HepG2 (cell line): ENCODE data around the gene DDX31. TPM values are rescaled to one million over a fixed set of nuclear protein-coding genes. Genes with fewer than 3 reads are reported as not detected.

Experiments
- ATAC-seq: fragments of 200-7000 bp; cut with Tn5 transposase; 3 replicates; pipeline ENCODE4 v1.9.1; 2020; ENCODE audit warnings: mild to moderate bottlenecking, moderate library complexity
- BruUV-seq: library from RNA; stranded (reverse); fragments of 400-500 nt; replicated peaks from 2 replicates; lab custom pipeline; 2021; lab: Mats Ljungman, UMichigan
- CTCF ChIA-PET: fragments of 300-600 bp; formaldehyde crosslinking; extraction: SDS; loops from one replicate; lab custom pipeline; 2021; ENCODE audit warnings: low total read pairs, inconsistent platforms, low intra/inter-chr PET ratio; lab: Yijun Ruan, JAX
- POLR2A ChIA-PET: fragments of 350-600 bp; sonication (Branson Sonifier 250); formaldehyde crosslinking; loops from one replicate; lab custom pipeline; 2020; ENCODE audit warnings: antibody characterized with exemption, inconsistent platforms; lab: Yijun Ruan, JAX
- DNase-seq: peaks from one replicate; pipeline ENCODE4 v3.0.0-alpha.2; 2015; ENCODE audit warnings: low spot score
- FAIRE-seq: peaks from 3 replicates; lab custom pipeline; 2011; peaks lifted over from hg19 to GRCh38; lab: Jason Lieb, UNC
- H2AFZ ChIP-seq: one replicate; pipeline ENCODE4 v1.6.1; 2011; ENCODE audit warnings: low read length, inconsistent platforms
- H3K27ac ChIP-seq: fragments of 300-600 bp; 3 replicates; pipeline ENCODE4 v1.8.0; 2011; ENCODE audit warnings: mixed run types, mild to moderate bottlenecking, mixed read lengths, low read length, inconsistent platforms; ENCODE audit not compliant: insufficient read depth; ENCODE audit errors: extremely low read length
- H3K27me3 ChIP-seq, 2 experiments: fragments of 200-600 bp in 1 of 2; 2 replicates in 1 of 2; 3 replicates in 1 of 2; pipeline versions ENCODE4 v1.6.0 to v1.8.0; 2011; ENCODE audit warnings: low read length in 2 of 2, mild to moderate bottlenecking in 2 of 2, moderate library complexity in 2 of 2, inconsistent platforms in 1 of 2; ENCODE audit not compliant: insufficient read depth in 2 of 2, control insufficient read depth in 1 of 2
- H3K36me3 ChIP-seq, 2 experiments: fragments of 200-600 bp in 1 of 2; replicated peaks in 1 of 2; 2 replicates in 1 of 2; 3 replicates in 1 of 2; pipeline versions ENCODE4 v1.5.1 to v1.8.0; 2011; ENCODE audit warnings: low read length in 2 of 2, inconsistent platforms in 1 of 2; ENCODE audit not compliant: insufficient read depth in 2 of 2, control insufficient read depth in 1 of 2
- H3K4me1 ChIP-seq: 2 replicates; pipeline ENCODE4 v1.5.1; 2012; ENCODE audit warnings: low read length, inconsistent platforms; ENCODE audit not compliant: insufficient read depth
- H3K4me2 ChIP-seq: 2 replicates; pipeline ENCODE4 v1.6.0; 2011; ENCODE audit warnings: low read depth, low read length, inconsistent platforms
- H3K4me3 ChIP-seq, 3 experiments: fragments of 200-600 bp in 1 of 3; sonication (generic), shearing (Covaris generic) in 1 of 3; replicated peaks in 1 of 3; 2 replicates each; pipeline ENCODE4 v1.5.1; 2011 to 2016; ENCODE audit warnings: low read length in 3 of 3, inconsistent platforms in 2 of 3, low read depth in 2 of 3, mild to moderate bottlenecking in 2 of 3, control low read depth in 1 of 3, mixed read lengths in 1 of 3; ENCODE audit not compliant: insufficient read depth in 1 of 3
- H3K79me2 ChIP-seq: one replicate; pipeline ENCODE4 v1.6.1; 2011; ENCODE audit warnings: low read length, inconsistent platforms; ENCODE audit not compliant: insufficient read depth
- H3K9ac ChIP-seq: 2 replicates; pipeline ENCODE4 v1.6.0; 2011; ENCODE audit warnings: mild to moderate bottlenecking, low read depth, low read length, inconsistent platforms; ENCODE audit not compliant: insufficient read depth
- H3K9me3 ChIP-seq: 2 replicates; pipeline ENCODE4 v1.5.1; 2012; ENCODE audit warnings: mild to moderate bottlenecking, low read length
- H4K20me1 ChIP-seq: 2 replicates; pipeline ENCODE4 v1.6.0; 2011; ENCODE audit warnings: inconsistent platforms, mild to moderate bottlenecking, low read length, moderate library complexity; ENCODE audit not compliant: insufficient read depth
- ATF7 ChIP-seq, 2 experiments: fragments of 450-650 bp in 1 of 2; sonication (generic) in 1 of 2; formaldehyde crosslinking in 1 of 2; IDR thresholded peaks; 2 replicates each; pipeline versions ENCODE4 v1.4.0 to v1.6.1; 2016 to 2020; ENCODE audit warnings: antibody characterized with exemption in 1 of 2, mild to moderate bottlenecking in 1 of 2, missing genetic modification reagents in 1 of 2
- CREB1 ChIP-seq, 2 experiments: fragments of 450-650 bp in 1 of 2; IDR thresholded peaks; 2 replicates each; pipeline ENCODE4 v1.6.1; 2016 to 2017; ENCODE audit warnings: control low read depth in 1 of 2, mild to moderate bottlenecking in 1 of 2, missing compliant biosample characterization in 1 of 2, missing genetic modification characterization in 1 of 2
- FOSL2 ChIP-seq: sonication (generic); formaldehyde crosslinking; IDR thresholded peaks from 2 replicates; pipeline ENCODE4 v1.4.0; 2020; ENCODE audit warnings: missing genetic modification reagents
- HHEX ChIP-seq: IDR thresholded peaks from 2 replicates; pipeline ENCODE4 v1.6.1; 2016; ENCODE audit warnings: control low read depth
- HOXA3 ChIP-seq: sonication (generic); formaldehyde crosslinking; IDR thresholded peaks from 2 replicates; pipeline ENCODE4 v1.5.0; 2020; ENCODE audit warnings: missing genetic modification reagents
- MZF1 ChIP-seq: sonication (generic); formaldehyde crosslinking; IDR thresholded peaks from 2 replicates; pipeline ENCODE4 v1.8.1; 2023; ENCODE audit warnings: mild to moderate bottlenecking, missing genetic modification reagents, borderline replicate concordance
- STAT5B ChIP-seq: sonication (generic); formaldehyde crosslinking; IDR thresholded peaks from 2 replicates; pipeline ENCODE4 v1.4.0; 2020; ENCODE audit warnings: missing genetic modification reagents
- TEAD3 ChIP-seq: optimal IDR thresholded peaks from 2 replicates; pipeline ENCODE3; 2016; ENCODE audit warnings: borderline replicate concordance
- YY1 ChIP-seq: IDR thresholded peaks from 2 replicates; pipeline ENCODE4 v1.6.1; 2011; ENCODE audit warnings: low read length, low read depth, moderate library complexity, mild to moderate bottlenecking; ENCODE audit not compliant: insufficient read depth, insufficient replicate concordance
- ZBTB7B ChIP-seq: sonication (generic); formaldehyde crosslinking; IDR thresholded peaks from 2 replicates; pipeline ENCODE4 v1.4.0; 2020; ENCODE audit warnings: missing genetic modification reagents
- ZFP62 ChIP-seq: sonication (generic); formaldehyde crosslinking; IDR thresholded peaks from 2 replicates; pipeline ENCODE4 v1.4.0; 2020; ENCODE audit warnings: missing genetic modification reagents
- ZSCAN20 ChIP-seq: sonication (generic); formaldehyde crosslinking; IDR thresholded peaks from 2 replicates; pipeline ENCODE4 v1.4.0; 2020; ENCODE audit warnings: missing genetic modification reagents, mild to moderate bottlenecking, borderline replicate concordance
- WGBS: methylation state at CpG from one replicate; pipeline ENCODE4 v1.1.6; 2017; ENCODE audit warnings: low lambda C conversion rate; 5-methylcytosine and 5-hydroxymethylcytosine counted together
- in situ Hi-C: cut with HindIII; loops from 2 replicates; pipeline ENCODE4 v1.10.0; 2017; ENCODE audit warnings: low pct_unique_long_range_greater_than_20kb; ENCODE audit not compliant: extremely low pct_ligation_motif_present
- intact Hi-C: fragments of 100-400 bp; cut with micrococcal nuclease; formaldehyde crosslinking; loops from one replicate; pipeline ENCODE4 v1.10.0; 2022; ENCODE audit not compliant: unreplicated experiment
- polyA plus RNA-seq, 8 experiments: library from polyadenylated mRNA; depleted of rRNA in 3 of 8; stranded (reverse) in 7 of 8; unstranded in 1 of 8; fragments of >200 nt; fragmentation: Illumina TruSeq in 4 of 8; extraction: Trizol in 4 of 8; gene quantifications; 2 replicates each; pipeline versions ENCODE4 v1.2.1 to v1.2.3, GENCODE V29; 2011 to 2016; ENCODE audit warnings: low read depth in 4 of 8, missing spikeins in 1 of 8, mixed read lengths in 1 of 8; ENCODE audit not compliant: insufficient read depth in 1 of 8
- total RNA-seq, 5 experiments: library from RNA; depleted of rRNA; stranded (reverse); fragments of >200 nt; fragmentation: Illumina TruSeq; extraction: Trizol; gene quantifications; 2 replicates each; pipeline ENCODE4 v1.2.3, GENCODE V29; 2016; ENCODE audit warnings: low read depth in 1 of 5
- TF ChIP-seq, protein P1 (sequence below): sonication (generic); formaldehyde crosslinking; IDR thresholded peaks from 2 replicates; pipeline ENCODE4 v1.5.1; 2020; ENCODE audit warnings: mild to moderate bottlenecking, moderate library complexity, missing genetic modification reagents

DDX31 gene
- total and polyA plus RNA-seq, 2 of the 13 experiments (the other 11 are each of a cell fraction or from before 2014, with no cell fraction given): 11.4 to 16.3 TPM

DNA sequence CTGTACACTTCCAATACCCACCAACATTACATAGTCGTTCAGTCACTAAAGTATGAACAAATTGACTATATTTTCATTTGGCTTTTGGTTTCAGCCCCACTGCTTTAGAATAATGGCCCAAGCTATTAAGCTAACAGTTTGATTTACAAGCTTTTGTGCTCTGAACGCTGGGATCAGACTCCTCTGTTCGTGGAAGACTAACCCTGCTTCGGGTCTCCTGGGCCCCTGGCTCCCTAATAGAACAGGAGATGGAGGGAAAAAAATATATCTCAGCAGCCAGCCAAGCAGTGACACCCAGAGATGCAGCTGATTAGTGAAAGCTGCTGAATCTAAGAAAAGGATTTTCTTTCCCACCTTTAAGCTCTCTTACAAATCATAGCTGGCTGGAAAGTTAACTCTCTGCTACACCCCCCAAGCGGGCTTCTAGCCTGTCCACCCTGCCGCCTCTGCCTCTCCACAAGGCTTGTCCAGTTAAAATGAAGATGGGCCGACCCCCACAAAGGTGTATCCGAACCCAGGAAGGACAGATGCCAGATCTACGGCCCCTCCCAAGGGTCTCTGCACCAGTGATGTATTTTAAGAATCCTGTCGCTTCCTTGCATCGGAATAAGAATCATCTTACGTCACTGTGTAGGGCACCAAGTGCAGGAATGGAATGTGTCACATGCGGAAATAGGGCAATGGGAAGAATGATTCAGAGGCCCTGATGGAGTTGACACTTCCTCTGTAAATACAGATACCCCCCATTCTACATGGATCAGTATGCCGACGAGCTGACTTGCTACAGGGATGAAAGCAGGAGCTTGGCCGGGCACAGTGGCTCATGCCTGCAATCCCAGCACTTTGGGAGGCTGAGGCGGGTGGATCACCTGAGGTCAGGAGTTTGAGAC is 120.8 kb downstream of the DDX31 start:
- no peaks in the 10 kb centered on the region for H3K79me2 ChIP-seq
- H3K9ac ChIP-seq: no peak overlapping the region
- in situ Hi-C loops (no loop called here), intact Hi-C loops (no loop called here)
- no peaks in the 10 kb centered on the region for H4K20me1 ChIP-seq
- H3K27ac ChIP-seq: no peak overlapping the region
- 8% methylated on average over 17 of the region's 17 CpGs for WGBS
- no peak overlapping the region for H3K4me3 ChIP-seq
- POLR2A ChIA-PET: no interaction called here
- H3K9me3 ChIP-seq: no peaks in the 10 kb centered on the region
- H3K36me3 ChIP-seq: no peaks in the 10 kb centered on the region
- no peak for ATAC-seq
- BruUV-seq: no TSS peak
- peaks cover 8% of the 10 kb centered on the region; the same call in 1 of the 2 replicates for H3K4me1 ChIP-seq
- TF ChIP-seq ZFP62 (CRISPR knock-in tag): no peak
- TF ChIP-seq STAT5B: no peak
- TF ChIP-seq, protein P1, sequence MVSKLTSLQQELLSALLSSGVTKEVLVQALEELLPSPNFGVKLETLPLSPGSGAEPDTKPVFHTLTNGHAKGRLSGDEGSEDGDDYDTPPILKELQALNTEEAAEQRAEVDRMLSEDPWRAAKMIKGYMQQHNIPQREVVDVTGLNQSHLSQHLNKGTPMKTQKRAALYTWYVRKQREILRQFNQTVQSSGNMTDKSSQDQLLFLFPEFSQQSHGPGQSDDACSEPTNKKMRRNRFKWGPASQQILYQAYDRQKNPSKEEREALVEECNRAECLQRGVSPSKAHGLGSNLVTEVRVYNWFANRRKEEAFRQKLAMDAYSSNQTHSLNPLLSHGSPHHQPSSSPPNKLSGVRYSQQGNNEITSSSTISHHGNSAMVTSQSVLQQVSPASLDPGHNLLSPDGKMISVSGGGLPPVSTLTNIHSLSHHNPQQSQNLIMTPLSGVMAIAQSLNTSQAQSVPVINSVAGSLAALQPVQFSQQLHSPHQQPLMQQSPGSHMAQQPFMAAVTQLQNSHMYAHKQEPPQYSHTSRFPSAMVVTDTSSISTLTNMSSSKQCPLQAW (CRISPR knock-in tag): no peak
- TF ChIP-seq HOXA3 (CRISPR knock-in tag): no peak
- TF ChIP-seq TEAD3 (CRISPR knock-in tag): peak; percentile 11
- TF ChIP-seq HHEX (CRISPR knock-in tag): 0 out of 2 replicates have a peak, but pooled peaks have one; percentile 18
- no peak for TF ChIP-seq MZF1 (CRISPR knock-in tag)
- 0 out of 2 replicates have a peak, but pooled peaks have one; percentile 10 for TF ChIP-seq ATF7 (IDR thresholded peaks at IDR 0.05)
- TF ChIP-seq ATF7 (CRISPR knock-in tag; IDR thresholded peaks at IDR 0.05): no peak
- TF ChIP-seq FOSL2 (CRISPR knock-in tag): peak; percentile 35; the same call in 1 of the 2 replicates
- TF ChIP-seq CREB1 (IDR thresholded peaks at IDR 0.05): peak; percentile 62; the same call in 1 of the 2 replicates
- TF ChIP-seq CREB1 (CRISPR knock-in tag; IDR thresholded peaks at IDR 0.05): no peak
- no peak for TF ChIP-seq YY1
- no peak for TF ChIP-seq ZBTB7B (CRISPR knock-in tag)
- no peak for TF ChIP-seq ZSCAN20 (CRISPR knock-in tag)
- H3K27me3 ChIP-seq: peaks cover 4 to 49% of the 10 kb centered on the region in 2 experiments
- peak; percentile 35 for DNase-seq
- CTCF ChIA-PET: no interaction called here
- H2AFZ ChIP-seq: no peak overlapping the region
- H3K4me2 ChIP-seq: no peak overlapping the region
- no peak for FAIRE-seq
